ENCODE data around the gene CBL.
A peak's percentile ranks its signal among the peaks of the same experiment; 100 is the strongest.

The CBL gene

DNA sequence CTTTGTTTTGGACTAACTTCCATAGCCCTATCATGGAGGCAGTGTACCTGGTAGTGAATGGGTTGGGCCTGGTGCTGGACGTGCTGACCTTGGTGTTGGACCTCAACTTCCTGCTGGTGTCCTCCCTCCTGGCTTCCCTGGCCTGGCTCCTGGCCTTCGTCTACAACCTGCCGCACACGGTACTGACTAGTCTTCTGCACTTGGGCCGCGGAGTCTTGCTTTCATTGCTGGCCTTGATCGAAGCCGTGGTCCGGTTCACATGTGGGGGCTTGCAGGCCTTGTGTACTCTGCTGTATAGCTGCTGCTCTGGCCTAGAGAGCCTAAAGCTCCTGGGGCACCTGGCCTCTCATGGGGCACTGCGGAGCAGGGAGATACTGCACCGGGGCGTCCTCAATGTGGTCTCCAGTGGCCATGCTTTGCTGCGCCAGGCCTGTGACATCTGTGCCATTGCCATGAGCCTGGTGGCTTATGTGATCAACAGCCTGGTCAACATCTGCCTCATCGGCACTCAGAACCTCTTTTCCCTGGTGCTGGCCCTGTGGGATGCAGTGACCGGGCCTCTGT lies 129.0 kb downstream of the CBL start:
- no peak for DNase-seq

DNA sequence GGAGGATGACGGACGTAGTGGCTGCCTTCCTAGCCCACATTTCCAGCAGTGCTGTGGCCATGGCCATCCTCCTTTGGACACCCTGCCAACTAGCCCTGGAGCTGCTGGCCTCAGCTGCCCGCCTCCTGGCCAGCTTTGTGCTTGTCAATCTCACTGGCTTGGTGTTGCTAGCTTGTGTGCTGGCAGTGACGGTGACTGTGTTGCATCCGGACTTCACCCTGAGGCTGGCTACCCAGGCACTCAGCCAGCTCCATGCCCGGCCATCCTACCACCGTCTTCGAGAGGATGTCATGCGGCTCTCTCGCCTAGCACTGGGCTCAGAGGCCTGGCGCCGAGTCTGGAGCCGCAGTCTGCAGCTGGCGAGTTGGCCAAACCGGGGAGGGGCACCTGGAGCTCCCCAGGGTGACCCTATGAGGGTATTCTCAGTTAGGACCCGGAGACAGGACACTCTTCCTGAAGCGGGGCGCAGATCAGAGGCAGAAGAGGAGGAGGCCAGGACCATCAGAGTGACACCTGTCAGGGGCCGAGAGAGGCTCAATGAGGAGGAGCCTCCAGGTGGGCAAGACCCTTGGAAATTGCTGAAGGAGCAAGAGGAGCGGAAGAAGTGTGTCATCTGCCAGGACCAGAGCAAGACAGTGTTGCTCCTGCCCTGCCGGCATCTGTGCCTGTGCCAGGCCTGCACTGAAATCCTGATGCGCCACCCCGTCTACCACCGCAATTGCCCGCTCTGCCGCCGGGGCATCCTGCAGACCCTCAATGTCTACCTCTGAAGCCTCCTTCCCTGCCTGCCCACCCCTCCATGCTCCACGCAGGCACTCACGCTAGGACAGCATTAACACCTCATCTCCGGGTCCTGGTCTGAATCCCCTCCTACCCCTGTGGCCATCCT lies 129.8 kb downstream of the CBL start:
- no peak for DNase-seq

GRCh38 chr11:119336744-119337469 lies 130.8 kb downstream of the CBL start:
- DNase-seq: no peak

GRCh38 chr11:119337581-119338317 lies 131.6 kb downstream of the CBL start:
- no peak for DNase-seq

- peak; percentile 72 to 86 (median 82) for DNase-seq
Observed at GRCh38 chr11:119338318-119338890, 132.3 kb downstream of the CBL start.

DNA sequence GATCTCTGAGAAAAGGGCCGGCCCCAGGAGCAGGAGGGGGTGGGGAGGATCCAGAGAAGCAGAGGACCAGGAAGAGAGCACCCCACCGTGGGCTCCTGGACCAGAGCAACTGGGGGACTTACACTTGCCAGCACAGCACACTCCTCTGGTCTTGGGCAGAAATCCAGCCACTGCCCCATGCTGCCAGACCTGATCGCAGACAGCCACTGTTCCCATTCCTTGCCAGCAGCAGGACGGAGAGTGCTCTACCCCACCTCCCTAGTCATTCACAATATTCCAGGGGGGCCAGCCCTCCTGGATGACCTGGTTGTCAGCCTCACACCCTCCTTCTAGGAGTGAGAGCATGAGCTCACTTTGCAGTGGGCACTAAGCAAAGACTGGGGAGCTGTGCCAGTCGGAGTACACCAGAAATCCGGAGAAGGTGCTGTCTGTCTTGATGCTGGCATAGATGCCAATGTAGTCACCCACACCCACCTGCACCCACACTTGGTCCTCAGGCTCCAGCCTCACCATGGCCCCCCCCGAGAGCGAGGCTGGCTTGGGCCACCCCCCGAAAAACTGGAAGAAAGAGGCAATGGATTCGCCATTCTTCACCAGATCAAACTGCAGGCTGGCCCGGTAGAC lies 132.9 kb downstream of the CBL start:
- no peak for DNase-seq

DNA sequence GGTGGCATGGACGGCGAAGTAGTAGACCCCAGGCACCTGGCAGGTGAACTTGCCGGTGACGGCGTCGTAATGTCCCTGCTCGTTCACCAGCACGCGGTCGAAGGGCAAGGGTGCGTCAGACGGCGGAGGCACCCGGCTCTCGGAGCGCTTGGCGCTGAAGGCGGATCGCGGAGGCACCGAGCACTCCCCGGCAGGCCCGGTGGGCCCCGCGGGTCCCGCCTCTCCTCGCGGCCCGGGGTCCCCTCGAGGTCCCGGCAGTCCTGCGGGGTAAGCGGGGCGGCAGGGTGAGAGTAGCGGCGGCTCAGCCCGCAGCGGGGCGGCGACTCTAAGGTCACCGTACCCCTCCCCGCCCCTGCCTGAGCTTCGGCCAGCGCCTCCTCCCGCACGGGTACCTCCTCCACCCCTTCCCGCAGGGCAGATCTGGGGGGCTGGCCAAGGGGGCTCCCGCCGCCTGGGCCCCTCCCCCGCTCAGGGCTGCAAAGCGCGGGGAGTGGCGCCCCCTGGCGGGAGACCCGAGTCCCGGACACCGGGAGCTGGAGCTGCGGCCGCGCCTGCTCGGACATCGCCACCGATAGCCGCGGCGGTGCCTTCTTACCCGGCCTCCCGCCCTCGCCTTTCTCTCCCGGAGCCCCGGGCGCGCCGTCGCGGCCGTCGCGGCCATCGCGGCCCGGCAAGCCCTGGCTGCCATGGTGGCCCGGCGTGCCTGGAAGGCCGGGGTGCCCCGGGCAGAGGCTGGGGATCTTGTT lies 133.6 kb downstream of the CBL start:
- DNase-seq: peak; percentile 51 to 85 (median 65)

GRCh38 chr11:119340335-119341221 lies 134.4 kb downstream of the CBL start, which contains the start of gene C1QTNF5:
Gene C1QTNF5 (minus strand): TSS chr11:119340883. CDS start chr11:119340397, 486 bp downstream.
- no peak for DNase-seq

- DNase-seq: peak; percentile 57 to 65 (median 63)
Observed at GRCh38 chr11:119341222-119342022, 135.3 kb downstream of the CBL start.

GRCh38 chr11:119342023-119342300 lies 135.8 kb downstream of the CBL start:
- DNase-seq: no peak

DNA sequence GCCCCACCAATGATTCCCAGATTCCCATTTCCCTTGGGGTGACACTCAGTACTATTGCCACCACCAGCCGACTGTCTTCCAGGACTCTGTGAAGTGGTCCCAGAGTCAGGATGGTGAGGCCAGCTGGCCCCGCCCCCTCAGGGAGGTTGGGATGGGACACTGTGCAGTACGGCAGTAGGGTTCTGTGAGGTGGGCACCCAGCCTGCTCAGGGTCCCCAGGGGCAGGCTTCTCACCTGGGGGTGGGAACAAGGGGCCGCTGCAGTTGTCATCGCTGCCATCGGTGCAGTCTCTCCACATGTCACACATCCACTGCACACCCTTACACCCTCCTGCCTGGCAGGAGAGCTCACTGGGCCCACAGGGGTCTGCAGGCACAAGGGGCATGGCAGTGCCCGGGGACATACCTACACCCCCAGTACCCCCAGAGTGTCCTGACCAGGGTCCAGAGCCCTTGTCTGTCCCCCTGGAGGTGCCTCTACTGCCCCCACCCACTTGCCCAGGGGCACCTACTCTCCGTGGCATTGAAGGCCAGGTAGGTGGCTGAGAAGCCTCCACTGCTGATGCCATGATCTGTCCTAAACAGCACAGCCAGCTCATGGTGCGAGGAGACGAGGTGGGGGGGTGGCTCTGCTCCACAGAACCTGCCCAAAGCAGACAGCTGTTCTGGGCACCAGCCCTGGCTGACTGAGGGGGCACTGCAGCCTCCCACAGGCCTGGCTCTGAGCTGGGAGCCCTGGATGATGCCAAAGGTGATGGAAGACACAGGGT lies 136.4 kb downstream of the CBL start:
- no peak for DNase-seq

DNA sequence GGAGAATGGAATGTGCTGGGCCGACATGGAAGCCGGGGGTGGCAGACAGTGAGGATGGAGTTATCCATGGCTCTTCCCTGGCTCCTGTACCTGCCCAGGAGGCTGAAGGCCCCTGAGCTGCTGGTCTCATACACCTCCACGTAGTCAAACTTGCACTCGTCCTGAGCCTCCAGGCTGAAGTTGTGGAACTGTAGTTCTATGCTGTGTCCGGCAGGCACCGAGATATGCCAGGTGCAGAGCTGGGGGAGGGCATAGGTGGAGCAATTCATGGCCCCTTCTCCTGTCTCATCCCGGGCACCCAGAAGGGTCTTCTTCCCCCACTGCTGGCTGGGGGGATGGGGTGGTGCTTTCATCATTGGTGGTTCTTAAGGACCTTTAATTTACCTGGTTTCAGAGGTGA lies 137.6 kb downstream of the CBL start:
- DNase-seq: no peak

- DNase-seq: no peak
Observed at GRCh38 chr11:119344291-119345010, 138.3 kb downstream of the CBL start.

GRCh38 chr11:119345685-119346084 lies 139.5 kb downstream of the CBL start:
- no peak for DNase-seq

DNA sequence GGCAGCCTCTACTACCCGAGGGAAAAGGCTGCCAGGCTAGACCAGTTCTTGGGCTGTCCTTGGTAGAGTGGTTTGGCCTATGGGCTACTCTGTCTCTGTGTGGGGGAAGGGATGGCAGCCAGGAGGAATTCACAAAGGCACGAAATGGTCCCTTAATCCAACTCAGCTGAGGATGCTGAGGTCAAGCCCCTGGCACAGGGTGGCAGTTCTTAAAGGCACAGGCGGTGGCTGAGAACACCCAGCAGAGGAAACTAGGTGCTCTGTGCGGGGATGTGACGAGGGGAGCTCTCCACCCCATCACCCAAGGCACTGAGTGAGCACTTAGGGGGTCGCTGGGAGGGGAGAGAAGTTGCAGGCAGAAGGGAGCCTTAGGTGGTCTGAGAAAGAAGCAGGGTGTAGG lies 140.5 kb downstream of the CBL start, which contains the start of gene MFRP:
Gene MFRP, minus strand, starts transcription at position 101 of the 400 bp plus-strand sequence. CDS start 192 bp downstream, outside the sequence.
- no peak for DNase-seq

- DNase-seq: no peak
Observed at GRCh38 chr11:119347242-119347641, 141.1 kb downstream of the CBL start.

GRCh38 chr11:119347940-119348605 lies 141.9 kb downstream of the CBL start:
- DNase-seq: no peak
